GM12872 (cell line): ENCODE measurements around the gene CRYBA4.

Experiments used
- TF ChIP-seq, protein P1 (sequence below): IDR thresholded peaks from 3 replicates; pipeline ENCODE4 v1.5.1; 2011; ENCODE audit warnings: low read depth, mild to moderate bottlenecking, low read length, moderate library complexity; ENCODE audit not compliant: insufficient read depth

The CRYBA4 gene

GRCh38 chr22:26675687-26676268, 54.0 kb downstream of the CRYBA4 start:
- TF ChIP-seq, protein P1, sequence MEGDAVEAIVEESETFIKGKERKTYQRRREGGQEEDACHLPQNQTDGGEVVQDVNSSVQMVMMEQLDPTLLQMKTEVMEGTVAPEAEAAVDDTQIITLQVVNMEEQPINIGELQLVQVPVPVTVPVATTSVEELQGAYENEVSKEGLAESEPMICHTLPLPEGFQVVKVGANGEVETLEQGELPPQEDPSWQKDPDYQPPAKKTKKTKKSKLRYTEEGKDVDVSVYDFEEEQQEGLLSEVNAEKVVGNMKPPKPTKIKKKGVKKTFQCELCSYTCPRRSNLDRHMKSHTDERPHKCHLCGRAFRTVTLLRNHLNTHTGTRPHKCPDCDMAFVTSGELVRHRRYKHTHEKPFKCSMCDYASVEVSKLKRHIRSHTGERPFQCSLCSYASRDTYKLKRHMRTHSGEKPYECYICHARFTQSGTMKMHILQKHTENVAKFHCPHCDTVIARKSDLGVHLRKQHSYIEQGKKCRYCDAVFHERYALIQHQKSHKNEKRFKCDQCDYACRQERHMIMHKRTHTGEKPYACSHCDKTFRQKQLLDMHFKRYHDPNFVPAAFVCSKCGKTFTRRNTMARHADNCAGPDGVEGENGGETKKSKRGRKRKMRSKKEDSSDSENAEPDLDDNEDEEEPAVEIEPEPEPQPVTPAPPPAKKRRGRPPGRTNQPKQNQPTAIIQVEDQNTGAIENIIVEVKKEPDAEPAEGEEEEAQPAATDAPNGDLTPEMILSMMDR, result no peak

DNA sequence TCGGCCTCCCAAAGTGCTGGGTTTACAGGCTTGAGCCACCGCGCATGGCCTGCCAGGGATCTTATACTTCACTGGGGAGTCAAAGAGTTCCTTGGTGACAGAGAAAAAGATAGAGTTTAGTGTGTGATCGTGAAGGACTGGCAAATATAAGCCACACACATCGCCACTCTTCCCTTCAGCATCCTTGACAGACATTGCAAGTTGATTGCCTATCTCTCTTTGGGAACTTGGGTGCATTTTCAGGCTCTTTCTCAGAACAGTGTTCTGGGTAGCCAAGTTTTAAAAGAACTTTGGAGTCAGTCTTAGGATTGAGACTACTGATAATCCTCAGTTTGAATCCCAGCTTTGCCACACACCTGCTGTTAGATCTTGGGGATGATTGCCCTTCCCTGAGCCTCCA, 55.5 kb downstream of the CRYBA4 start:
- TF ChIP-seq, protein P1, result no peak

GRCh38 chr22:26679003-26679629, 57.4 kb downstream of the CRYBA4 start:
- TF ChIP-seq, protein P1, result peak; percentile 96
